GM12865 (cell line): ENCODE data around the gene CLEC16A.

Experiments
- DNase-seq: peaks from one replicate; pipeline ENCODE4 v3.0.0; 2010; ENCODE audit warnings: low read depth
- H3K4me3 ChIP-seq: 2 replicates; pipeline ENCODE4 v1.5.1; 2011; ENCODE audit warnings: mild to moderate bottlenecking, low read depth, low read length, control low read depth
- CTCF ChIP-seq: IDR thresholded peaks from 2 replicates; pipeline ENCODE4 v1.5.1; 2011; ENCODE audit warnings: low read length, control low read depth, low read depth, inconsistent platforms; ENCODE audit not compliant: insufficient read depth; ENCODE audit errors: missing control alignments

The CLEC16A gene

GRCh38 chr16:11138769-11139325 is 194.5 kb downstream of the CLEC16A start:
- no peak for DNase-seq
- TF ChIP-seq CTCF, result no peak
- no peak overlapping the region for H3K4me3 ChIP-seq

- no peak overlapping the region for H3K4me3 ChIP-seq
- no peak for DNase-seq
- no peak for TF ChIP-seq CTCF
Observed at GRCh38 chr16:11139326-11140097, 195.1 kb downstream of the CLEC16A start.

GRCh38 chr16:11140098-11140375 is 195.7 kb downstream of the CLEC16A start:
- no peak for TF ChIP-seq CTCF
- H3K4me3 ChIP-seq, result no peak overlapping the region
- no peak for DNase-seq

GRCh38 chr16:11140466-11140865 is 196.1 kb downstream of the CLEC16A start:
- no peak for TF ChIP-seq CTCF
- no peak for DNase-seq
- H3K4me3 ChIP-seq, result no peak overlapping the region

- TF ChIP-seq CTCF, result no peak
- DNase-seq, result no peak
- H3K4me3 ChIP-seq, result no peak overlapping the region
Observed at GRCh38 chr16:11140867-11141266, 196.5 kb downstream of the CLEC16A start.

GRCh38 chr16:11141409-11142260 is 197.3 kb downstream of the CLEC16A start:
- H3K4me3 ChIP-seq, result no peak overlapping the region
- TF ChIP-seq CTCF, result no peak
- DNase-seq, result no peak
